Fibroblast of the aortic adventitia (primary cell): ENCODE measurements around the gene FBF1. TPM values are rescaled to one million over a fixed set of nuclear protein-coding genes. Genes with fewer than 3 reads are reported as not detected.

Experiments
- DNase-seq: peaks from one replicate; pipeline ENCODE4 v3.0.0-alpha.2; 2010; ENCODE audit warnings: low read depth
- H3K4me3 ChIP-seq: 2 replicates; pipeline ENCODE4 v1.5.1; 2011; ENCODE audit warnings: low read depth, mild to moderate bottlenecking, control low read depth, low read length, moderate library complexity
- CTCF ChIP-seq: IDR thresholded peaks from 2 replicates; pipeline ENCODE4 v1.5.1; 2011; ENCODE audit warnings: mild to moderate bottlenecking, low read length, control low read depth, inconsistent platforms; ENCODE audit not compliant: insufficient read depth
- total RNA-seq: library from RNA; depleted of rRNA; stranded (reverse); fragments of >200 nt; gene quantifications from 2 replicates; pipeline ENCODE4 v1.2.3, GENCODE V29; 2012; ENCODE audit warnings: low replicate concordance

FBF1 gene
- total RNA-seq, 1 donor, result 14.1 TPM

GRCh38 chr17:75899353-75899752, 41.5 kb downstream of the FBF1 start:
- no peak for DNase-seq
- H3K4me3 ChIP-seq, result no peak overlapping the region
- no peak for TF ChIP-seq CTCF

- DNase-seq, result no peak
- no peak overlapping the region for H3K4me3 ChIP-seq
- no peak for TF ChIP-seq CTCF
These were observed 42.1 kb downstream of the FBF1 start for GRCh38 chr17:75898791-75899190.

GRCh38 chr17:75898065-75898464, 42.8 kb downstream of the FBF1 start:
- TF ChIP-seq CTCF, result no peak
- DNase-seq, result no peak

GRCh38 chr17:75897160-75898019, 43.5 kb downstream of the FBF1 start:
- DNase-seq, result no peak

More at GRCh38 chr17:75898065-75898464, 42.8 kb downstream of the FBF1 start:
- H3K4me3 ChIP-seq, result no peak overlapping the region

GRCh38 chr17:75896415-75897159, 44.3 kb downstream of the FBF1 start, which contains the start of gene TRIM65:
TRIM65 (minus strand) TSS chr17:75896951; CDS start chr17:75896937, 14 bp downstream.
- peak within 1 kb of the TSS; percentile 93 for H3K4me3 ChIP-seq
- peak; percentile 66 for DNase-seq
- TF ChIP-seq CTCF, result peak; percentile 18

More at GRCh38 chr17:75897160-75898019, 43.5 kb downstream of the FBF1 start:
- H3K4me3 ChIP-seq, result peak overlapping the region; percentile 57
- no peak for TF ChIP-seq CTCF

GRCh38 chr17:75895370-75896155, 45.3 kb downstream of the FBF1 start:
- peak overlapping the region; percentile 93 for H3K4me3 ChIP-seq
- TF ChIP-seq CTCF, result peak; percentile 51
- no peak for DNase-seq
